K562 (cell line): ENCODE data around the gene CPN2. TPM values are rescaled to one million over a fixed set of nuclear protein-coding genes. Genes with fewer than 3 reads are reported as not detected.

Experiments
- CBX5 ChIP-seq: IDR thresholded peaks from 2 replicates; pipeline ENCODE4 v1.6.1; 2014; ENCODE audit warnings: low read depth, borderline replicate concordance
- CCAR2 ChIP-seq: fragments of 200-400 bp; formaldehyde crosslinking; IDR thresholded peaks from 2 replicates; pipeline ENCODE4 v1.6.1; 2017; ENCODE audit warnings: mild to moderate bottlenecking, low read depth, low read length
- EGR1 ChIP-seq: fragments of 450-650 bp; conservative IDR thresholded peaks from 2 replicates; pipeline ENCODE4 v1.6.1; 2017; ENCODE audit warnings: mild to moderate bottlenecking
- GATAD2B ChIP-seq: fragments of 450-650 bp; IDR thresholded peaks from 2 replicates; pipeline ENCODE4 v1.6.1; 2017; ENCODE audit warnings: mild to moderate bottlenecking, borderline replicate concordance
- ILK ChIP-seq: fragments of 450-650 bp; IDR thresholded peaks from 2 replicates; pipeline ENCODE4 v1.6.1; 2016; ENCODE audit warnings: missing genetic modification characterization, low read depth, mild to moderate bottlenecking, missing compliant biosample characterization, moderate library complexity, borderline replicate concordance
- KDM1A ChIP-seq, 2 experiments: fragments of 450-650 bp; IDR thresholded peaks; 2 replicates each; pipeline ENCODE4 v1.6.1; 2016; ENCODE audit warnings: mild to moderate bottlenecking in 2 of 2
- NCOA2 ChIP-seq, 2 experiments: fragments of 450-650 bp; IDR thresholded peaks; 2 replicates each; pipeline ENCODE4 v1.6.1; 2018; ENCODE audit warnings: mild to moderate bottlenecking in 2 of 2, moderate library complexity in 1 of 2; ENCODE audit not compliant: partially characterized antibody in 2 of 2
- NFRKB ChIP-seq: fragments of 450-650 bp; IDR thresholded peaks from 2 replicates; pipeline ENCODE4 v1.6.1; 2016; ENCODE audit warnings: low read depth
- SMARCB1 ChIP-seq: IDR thresholded peaks from 2 replicates; pipeline ENCODE4 v1.6.1; 2011; ENCODE audit warnings: improper control_type of control experiment, low read depth; ENCODE audit not compliant: insufficient read length
- TOE1 ChIP-seq, 2 experiments: fragments of 450-650 bp in 1 of 2; sonication (generic) in 1 of 2; formaldehyde crosslinking in 1 of 2; IDR thresholded peaks; 2 replicates each; pipeline versions ENCODE4 v1.7.1 to v1.8.0; 2016 to 2022; ENCODE audit warnings: borderline replicate concordance in 2 of 2, mild to moderate bottlenecking in 2 of 2, antibody characterized with exemption in 1 of 2, inconsistent platforms in 1 of 2, low read depth in 1 of 2, missing genetic modification reagents in 1 of 2, moderate library complexity in 1 of 2
- U2AF2 ChIP-seq: fragments of 200-400 bp; formaldehyde crosslinking; optimal IDR thresholded peaks from 2 replicates; pipeline ENCODE3; 2017; ENCODE audit warnings: low read depth, mild to moderate bottlenecking, low read length
- ZFPM2 ChIP-seq: fragments of 250-450 bp; sonication (Bioruptor Pico); IDR thresholded peaks from 2 replicates; pipeline ENCODE4 v1.5.1; 2022; ENCODE audit warnings: mild to moderate bottlenecking
- ZNF347 ChIP-seq: fragments of 450-650 bp; formaldehyde crosslinking; IDR thresholded peaks from 2 replicates; pipeline ENCODE4 v1.4.0; 2020; ENCODE audit warnings: low read depth, mild to moderate bottlenecking, moderate library complexity
- ZNF717 ChIP-seq: fragments of 250-450 bp; sonication (Bioruptor Pico); IDR thresholded peaks from 2 replicates; pipeline ENCODE4 v1.5.0; 2021
- ZSCAN32 ChIP-seq: fragments of 450-650 bp; formaldehyde crosslinking; IDR thresholded peaks from 2 replicates; pipeline ENCODE4 v1.4.0; 2020; ENCODE audit warnings: mild to moderate bottlenecking, moderate library complexity
- polyA plus RNA-seq, 8 experiments: library from polyadenylated mRNA; depleted of rRNA in 4 of 8; stranded (reverse) in 5 of 8; unstranded in 3 of 8; fragments of >200 nt; fragmentation: Nextera tagmentation in 2 of 8; fragmentation: Illumina TruSeq in 1 of 8; extraction: Ambion mirVana in 2 of 8; extraction: Trizol in 1 of 8; gene quantifications; 2 replicates each; pipeline versions ENCODE4 v1.2.1 to v1.2.3, GENCODE V29; 2011 to 2014; ENCODE audit warnings: inconsistent platforms in 1 of 8, missing spikeins in 1 of 8
- total RNA-seq, 7 experiments: library from RNA; depleted of rRNA in 6 of 7; stranded (reverse); fragments of >200 nt in 6 of 7; fragmentation: Illumina TruSeq in 2 of 7; extraction: Trizol in 2 of 7; gene quantifications; 2 replicates each; pipeline versions ENCODE4 v1.2.1 to v1.2.3, GENCODE V29; 2011 to 2021; ENCODE audit warnings: low replicate concordance in 1 of 7
- TF ChIP-seq, protein P1 (sequence below), 2 experiments: IDR thresholded peaks in 1 of 2; conservative IDR thresholded peaks in 1 of 2; 2 replicates each; pipeline ENCODE4 v1.6.1; 2016; ENCODE audit warnings: low read depth in 2 of 2, mild to moderate bottlenecking in 1 of 2, missing compliant biosample characterization in 1 of 2, missing genetic modification characterization in 1 of 2, moderate library complexity in 1 of 2
- TF ChIP-seq, protein P2 (sequence below): sonication (generic); formaldehyde crosslinking; IDR thresholded peaks from 2 replicates; pipeline ENCODE4 v1.8.0; 2022; ENCODE audit warnings: mild to moderate bottlenecking, missing genetic modification reagents

Gene CPN2
- total and polyA plus RNA-seq, 9 of the 15 experiments (the other 6 are each of a cell fraction or from before 2014, with no cell fraction given) = not detected

DNA sequence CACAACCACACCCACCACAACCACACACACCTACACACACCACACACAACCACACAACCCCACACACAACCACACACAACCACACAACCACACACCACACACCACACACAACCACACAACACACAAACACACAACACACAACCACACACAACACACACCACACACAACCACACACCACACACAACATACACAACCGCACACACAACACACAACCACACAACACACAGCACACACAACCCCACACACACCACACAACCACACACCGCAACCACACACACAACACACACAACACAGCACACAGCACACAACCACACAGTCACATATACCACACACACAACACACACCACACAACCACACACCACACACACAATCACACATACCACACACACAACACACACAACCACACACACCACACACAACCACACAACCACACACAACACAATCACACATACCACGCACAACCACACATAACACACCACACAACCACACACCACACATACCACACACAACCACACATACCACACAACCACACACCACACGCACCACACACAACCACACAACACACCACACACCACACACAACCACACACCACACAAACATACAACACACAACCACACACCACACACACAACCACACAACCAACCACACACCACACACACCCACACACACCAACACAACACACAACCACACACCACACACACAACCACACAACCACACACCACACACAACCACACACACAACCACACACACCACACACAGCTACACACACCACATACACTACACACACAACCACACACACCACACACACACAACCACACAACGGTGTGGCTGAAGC lies 23.7 kb downstream of the CPN2 start (continued):
- TF ChIP-seq ZSCAN32 (CRISPR knock-in tag) = no peak
- TF ChIP-seq, protein P1, sequence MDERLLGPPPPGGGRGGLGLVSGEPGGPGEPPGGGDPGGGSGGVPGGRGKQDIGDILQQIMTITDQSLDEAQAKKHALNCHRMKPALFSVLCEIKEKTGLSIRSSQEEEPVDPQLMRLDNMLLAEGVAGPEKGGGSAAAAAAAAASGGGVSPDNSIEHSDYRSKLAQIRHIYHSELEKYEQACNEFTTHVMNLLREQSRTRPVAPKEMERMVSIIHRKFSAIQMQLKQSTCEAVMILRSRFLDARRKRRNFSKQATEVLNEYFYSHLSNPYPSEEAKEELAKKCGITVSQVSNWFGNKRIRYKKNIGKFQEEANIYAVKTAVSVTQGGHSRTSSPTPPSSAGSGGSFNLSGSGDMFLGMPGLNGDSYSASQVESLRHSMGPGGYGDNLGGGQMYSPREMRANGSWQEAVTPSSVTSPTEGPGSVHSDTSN (CRISPR knock-in tag; IDR thresholded peaks at IDR 0.05; ENCODE audit: low read depth) = no peak
- TF ChIP-seq, protein P1 (tag; conservative IDR thresholded peaks at IDR 0.05; ENCODE audit: low read depth) = no peak
- no peak for TF ChIP-seq U2AF2
- TF ChIP-seq SMARCB1 = no peak
- no peak for TF ChIP-seq NFRKB
- TF ChIP-seq ILK (tag) = no peak
- no peak for TF ChIP-seq NCOA2 (IDR thresholded peaks at IDR 0.05; ENCODE audit: partially characterized antibody in 2 of 2)
- no peak for TF ChIP-seq ZFPM2 (CRISPR knock-in tag)
- peak; percentile 41; the same call in 1 of the 2 replicates for TF ChIP-seq TOE1 (IDR thresholded peaks at IDR 0.05; ENCODE audit: borderline replicate concordance)
- TF ChIP-seq TOE1 (CRISPR knock-in tag; IDR thresholded peaks at IDR 0.05; ENCODE audit: borderline replicate concordance, low read depth) = peak; percentile 95; the same call in 1 of the 2 replicates
- no peak; the same call in 1 of the 2 replicates for TF ChIP-seq EGR1
- no peak for TF ChIP-seq CCAR2
- peak in 1 of 2 experiments; percentile 6; a peak in 2 of 4 replicates for TF ChIP-seq KDM1A (IDR thresholded peaks at IDR 0.05)
- no peak for TF ChIP-seq ZNF347
- TF ChIP-seq ZNF717 (CRISPR knock-in tag) = no peak
- TF ChIP-seq CBX5 = no peak
- TF ChIP-seq, protein P2, sequence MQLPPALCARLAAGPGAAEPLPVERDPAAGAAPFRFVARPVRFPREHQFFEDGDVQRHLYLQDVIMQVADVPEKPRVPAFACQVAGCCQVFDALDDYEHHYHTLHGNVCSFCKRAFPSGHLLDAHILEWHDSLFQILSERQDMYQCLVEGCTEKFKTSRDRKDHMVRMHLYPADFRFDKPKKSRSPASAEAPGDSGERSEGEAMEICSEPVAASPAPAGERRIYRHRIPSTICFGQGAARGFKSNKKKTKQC = no peak
- no peak for TF ChIP-seq GATAD2B
